ENCODE measurements around the gene CDC42EP1. TPM values are rescaled to one million over a fixed set of nuclear protein-coding genes. Genes with fewer than 3 reads are reported as not detected.
A peak's percentile ranks its signal among the peaks of the same experiment; 100 is the strongest.
"Not testable (repeated sequence)": the region's sequence is repeated elsewhere in the genome, so short reads cannot be mapped to it uniquely, and the experiment has no call there.

The CDC42EP1 gene
- total RNA-seq, 1 experiment from 2014 or later, result 12.7 TPM

- TF ChIP-seq USF2 (CRISPR knock-in tag; IDR thresholded peaks at IDR 0.05), result no peak
- TF ChIP-seq CREB1 (CRISPR knock-in tag; IDR thresholded peaks at IDR 0.05), result no peak
- no peak for TF ChIP-seq ZNF512 (CRISPR knock-in tag; IDR thresholded peaks at IDR 0.05; ENCODE audit: borderline replicate concordance)
- no peak for TF ChIP-seq JUN (CRISPR knock-in tag; IDR thresholded peaks at IDR 0.05)
- TF ChIP-seq ZBTB43 (CRISPR knock-in tag; IDR thresholded peaks at IDR 0.05), result no peak
- TF ChIP-seq NR1H2 (CRISPR knock-in tag; IDR thresholded peaks at IDR 0.05), result no peak
- no peak for TF ChIP-seq PRDM15 (CRISPR knock-in tag; IDR thresholded peaks at IDR 0.05)
- no peak for TF ChIP-seq NFE2L1 (CRISPR knock-in tag; IDR thresholded peaks at IDR 0.05)
- TF ChIP-seq STAT6 (CRISPR knock-in tag; conservative IDR thresholded peaks at IDR 0.05; ENCODE audit: low read depth), result no peak
- TF ChIP-seq ELF4 (CRISPR knock-in tag; IDR thresholded peaks at IDR 0.05; ENCODE audit: low read depth), result no peak
- no peak for TF ChIP-seq JAZF1 (CRISPR knock-in tag; IDR thresholded peaks at IDR 0.05)
- no peak for TF ChIP-seq SOX15 (CRISPR knock-in tag; IDR thresholded peaks at IDR 0.05)
Observed at GRCh38 chr22:37589636-37590035, 29.4 kb downstream of the CDC42EP1 start (continued).

- DNase-seq (ENCODE audit: low spot score); H3K9me3 Mint-ChIP-seq; H3K4me1 Mint-ChIP-seq; H3K4me3 Mint-ChIP-seq; H3K36me3 Mint-ChIP-seq; POLR2A ChIA-PET; H3K27me3 Mint-ChIP-seq (ENCODE audit: low read depth); H3K27ac Mint-ChIP-seq; ATAC-seq: not testable (repeated sequence)
- CTCF ChIA-PET, result interaction anchor here (0.8 to 5.1 kb wide), 9 partner anchors 9 to 119 kb away, joined by 4 to 99 read pairs (median 22); partner anchors contain the start of gene GGA1
Observed at GRCh38 chr22:37591081-37591480, 30.8 kb downstream of the CDC42EP1 start.

- CTCF ChIA-PET, result interaction anchor here (0.6 to 5.1 kb wide), 66 partner anchors 8 to 590 kb away, joined by 3 to 146 read pairs (median 5); partner anchors contain the start of genes ANKRD54, CARD10, CDC42EP1 and GGA1
- Mint-ChIP-seq H3K27me3 (ENCODE audit: low read depth) (0 out of 2 replicates have a peak, but pooled peaks cover 2% of the 10 kb centered on the region), H3K4me3 (peak overlapping the region; percentile 21; the same call in 1 of the 2 replicates), H3K9me3 (no peaks in the 10 kb centered on the region), H3K27ac (no peak overlapping the region), H3K36me3 (no peaks in the 10 kb centered on the region), H3K4me1 (peaks cover 2% of the 10 kb centered on the region; the same call in 1 of the 2 replicates)
- POLR2A ChIA-PET, result interaction anchor here (0.8 to 1.4 kb wide), 7 partner anchors 12 to 119 kb away, joined by 3 to 11 read pairs (median 4); partner anchors contain the start of gene GGA1
- ATAC-seq, result no peak
- no peak for DNase-seq (ENCODE audit: low spot score)
- TF ChIP-seq E2F1 (CRISPR knock-in tag; IDR thresholded peaks at IDR 0.05) (no peak), ZNF671 (CRISPR knock-in tag; IDR thresholded peaks at IDR 0.05) (no peak), TP53 (CRISPR knock-in tag; IDR thresholded peaks at IDR 0.05) (no peak), ZNF532 (CRISPR knock-in tag; IDR thresholded peaks at IDR 0.05; ENCODE audit: borderline replicate concordance) (no peak), ZNF121 (CRISPR knock-in tag; IDR thresholded peaks at IDR 0.05) (no peak)
Observed at GRCh38 chr22:37591823-37592404, 31.6 kb downstream of the CDC42EP1 start.

Measured in WTC11 (cell line).